Endothelial cell (in vitro differentiated cells): ENCODE measurements around the gene SETD7. TPM values are rescaled to one million over a fixed set of nuclear protein-coding genes. Genes with fewer than 3 reads are reported as not detected.

Source experiments
- DNase-seq: peaks from one replicate; pipeline ENCODE4 v3.0.0; 2021; ENCODE audit warnings: low spot score
- H3K27ac Mint-ChIP-seq: one replicate; pipeline ENCODE4 v1.8.0; 2021; ENCODE audit warnings: mixed read lengths, inconsistent platforms; ENCODE audit not compliant: unreplicated experiment
- H3K27me3 Mint-ChIP-seq: one replicate; pipeline ENCODE4 v1.8.0; 2021; ENCODE audit warnings: mild to moderate bottlenecking, moderate library complexity, mixed read lengths, inconsistent platforms; ENCODE audit not compliant: unreplicated experiment
- H3K36me3 Mint-ChIP-seq: one replicate; pipeline ENCODE4 v1.8.0; 2021; ENCODE audit warnings: mild to moderate bottlenecking, low read depth, mixed read lengths, inconsistent platforms; ENCODE audit not compliant: unreplicated experiment
- H3K4me1 Mint-ChIP-seq: one replicate; pipeline ENCODE4 v1.8.0; 2021; ENCODE audit warnings: mild to moderate bottlenecking, mixed read lengths, inconsistent platforms; ENCODE audit not compliant: unreplicated experiment
- H3K4me3 Mint-ChIP-seq: one replicate; pipeline ENCODE4 v1.8.0; 2021; ENCODE audit warnings: mild to moderate bottlenecking, mixed read lengths, inconsistent platforms; ENCODE audit not compliant: unreplicated experiment
- H3K9me3 Mint-ChIP-seq: one replicate; pipeline ENCODE4 v1.8.0; 2021; ENCODE audit warnings: mixed read lengths, inconsistent platforms; ENCODE audit not compliant: unreplicated experiment
- CTCF ChIP-seq: fragments of 200-600 bp; sonication (generic); IDR thresholded peaks from one replicate; pipeline ENCODE4 v1.5.0; 2021; ENCODE audit warnings: antibody characterized with exemption; ENCODE audit not compliant: unreplicated experiment
- total RNA-seq: library from RNA; stranded (reverse); fragmentation: NEBNext Ultra II Directional; extraction: Animal tissue kit (Norgen Biotek cat#: 25700); gene quantifications from one replicate; pipeline ENCODE4 v1.2.1, GENCODE V29; 2021; ENCODE audit not compliant: unreplicated experiment

The SETD7 gene
- total RNA-seq, 1 donor from 2014 or later: 8.4 TPM

- TF ChIP-seq CTCF: no peak
- Mint-ChIP-seq H3K27ac (peak overlapping the region; percentile 90), H3K4me3 (no peak overlapping the region), H3K9me3 (no peaks in the 10 kb centered on the region), H3K4me1 (peaks cover 33% of the 10 kb centered on the region), H3K36me3 (no peaks in the 10 kb centered on the region), H3K27me3 (peaks cover 7% of the 10 kb centered on the region)
- no peak for DNase-seq
Observed at GRCh38 chr4:139508581-139509237, 47.3 kb downstream of the SETD7 start.

- Mint-ChIP-seq H3K27ac (no peak overlapping the region), H3K4me1 (peaks cover 42% of the 10 kb centered on the region), H3K36me3 (no peaks in the 10 kb centered on the region), H3K27me3 (peaks cover 7% of the 10 kb centered on the region), H3K9me3 (no peaks in the 10 kb centered on the region), H3K4me3 (no peak overlapping the region)
- DNase-seq: no peak
- TF ChIP-seq CTCF: no peak
Observed at GRCh38 chr4:139506774-139507173, 49.2 kb downstream of the SETD7 start.

DNA sequence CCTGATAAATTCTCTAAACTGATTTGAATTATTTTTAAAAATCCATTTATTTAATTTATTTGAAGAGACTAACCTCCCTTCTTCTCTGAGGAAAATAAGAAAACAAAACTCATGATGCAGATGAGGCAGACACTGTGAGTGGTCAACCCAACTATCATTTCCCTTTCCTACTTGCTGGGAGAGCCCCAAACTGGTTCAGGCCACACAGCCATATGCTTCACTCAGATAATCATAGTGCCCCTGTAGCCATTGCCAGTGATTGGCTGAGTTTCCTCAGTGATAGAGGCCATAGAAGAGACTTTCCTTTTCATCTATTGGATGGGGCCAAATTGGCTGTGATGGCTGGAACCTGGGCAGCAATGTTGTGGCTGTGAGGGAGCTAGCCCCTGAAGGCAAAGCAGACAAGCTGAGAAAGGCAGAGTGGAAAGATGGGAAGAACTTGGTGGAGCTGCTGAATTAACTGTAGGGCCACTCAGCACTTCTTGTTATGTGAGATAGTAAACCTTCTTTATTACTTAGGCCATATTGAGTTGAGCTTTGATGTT lies 52.3 kb downstream of the SETD7 start:
- Mint-ChIP-seq H3K9me3 (no peaks in the 10 kb centered on the region), H3K36me3 (no peaks in the 10 kb centered on the region), H3K4me3 (no peak overlapping the region), H3K27ac (no peak overlapping the region), H3K4me1 (peaks cover 29% of the 10 kb centered on the region), H3K27me3 (no peaks in the 10 kb centered on the region)
- no peak for DNase-seq
- no peak for TF ChIP-seq CTCF

GRCh38 chr4:139501927-139502899 lies 53.8 kb downstream of the SETD7 start:
- Mint-ChIP-seq H3K36me3 (no peaks in the 10 kb centered on the region), H3K27ac (no peak overlapping the region), H3K9me3 (no peaks in the 10 kb centered on the region), H3K27me3 (no peaks in the 10 kb centered on the region), H3K4me3 (no peak overlapping the region), H3K4me1 (peaks cover 23% of the 10 kb centered on the region)
- no peak for TF ChIP-seq CTCF
- DNase-seq: no peak

DNA sequence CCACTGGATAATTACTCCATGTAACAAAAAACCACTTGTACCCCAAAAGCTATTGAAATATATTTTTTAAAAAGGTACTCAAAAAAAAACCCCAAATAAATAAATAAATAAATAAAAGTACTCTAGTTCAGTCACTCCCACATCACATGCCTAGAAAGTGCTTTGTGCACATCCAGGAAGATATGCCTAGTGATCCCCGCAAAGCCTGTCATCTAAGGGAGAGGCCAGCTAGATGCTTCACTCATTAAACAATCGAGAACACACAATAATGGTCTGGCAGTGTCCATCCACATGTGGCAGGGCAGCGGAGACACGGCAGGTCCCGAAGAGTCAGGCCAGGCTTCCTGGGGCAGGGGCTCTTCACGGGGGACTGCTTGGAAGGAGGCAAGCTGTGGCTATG lies 54.5 kb downstream of the SETD7 start:
- no peak overlapping the region for H3K27ac Mint-ChIP-seq
- no peak overlapping the region for H3K4me3 Mint-ChIP-seq
- no peak for DNase-seq
- no peaks in the 10 kb centered on the region for H3K9me3 Mint-ChIP-seq
- H3K36me3 Mint-ChIP-seq: no peaks in the 10 kb centered on the region
- TF ChIP-seq CTCF: no peak
- peaks cover 16% of the 10 kb centered on the region for H3K4me1 Mint-ChIP-seq
- no peaks in the 10 kb centered on the region for H3K27me3 Mint-ChIP-seq
